Upper lobe of left lung (tissue), 6 donors: Measurements from ENCODE around the gene DGKA. TPM values are rescaled to one million over a fixed set of nuclear protein-coding genes. Genes with fewer than 3 reads are reported as not detected.

ENCODE experiments used
- ATAC-seq, 2 donors: fragments of 200-7000 bp; cut with Tn5 transposase; one replicate each; pipeline ENCODE4 v1.9.1; 2022; ENCODE audit warnings: mild to moderate bottlenecking in 2 of 2, moderate library complexity in 2 of 2; ENCODE audit not compliant: low FRiP score in 2 of 2
- DNase-seq, 2 donors: peaks; one replicate each; pipeline ENCODE4 v3.0.0-alpha.2; 2019 to 2020
- H3K27ac ChIP-seq, 4 donors: fragments of 200-600 bp; sonication (generic); one replicate each; pipeline ENCODE4 v1.5.1; 2016 to 2019
- H3K27me3 ChIP-seq, 4 donors: fragments of 200-600 bp; sonication (generic); one replicate each; pipeline ENCODE4 v1.5.1; 2017 to 2019
- H3K36me3 ChIP-seq, 4 donors: fragments of 200-600 bp; sonication (generic); one replicate each; pipeline ENCODE4 v1.5.1; 2016 to 2019
- H3K4me1 ChIP-seq, 4 donors: fragments of 200-600 bp; sonication (generic); one replicate each; pipeline ENCODE4 v1.5.1; 2018 to 2019
- H3K4me3 ChIP-seq, 4 donors: fragments of 200-600 bp; sonication (generic); one replicate each; pipeline ENCODE4 v1.5.1; 2017 to 2019; ENCODE audit warnings: mild to moderate bottlenecking in 2 of 4, moderate library complexity in 1 of 4
- H3K9me3 ChIP-seq, 4 donors: fragments of 200-600 bp; sonication (generic); one replicate each; pipeline ENCODE4 v1.5.1; 2018 to 2019
- EP300 ChIP-seq, 4 donors: sonication (generic); formaldehyde crosslinking; IDR thresholded peaks; one replicate each; pipeline ENCODE4 v1.5.1; 2017; ENCODE audit warnings: antibody characterized with exemption in 4 of 4, control low read depth in 2 of 4
- POLR2A ChIP-seq, 4 donors: fragments of 450-650 bp; IDR thresholded peaks; one replicate each; pipeline ENCODE4 v1.5.1; 2016 to 2017; ENCODE audit warnings: antibody characterized with exemption in 4 of 4, mild to moderate bottlenecking in 2 of 4
- POLR2AphosphoS5 ChIP-seq, 2 donors: sonication (generic); formaldehyde crosslinking; IDR thresholded peaks; one replicate each; pipeline ENCODE4 v1.5.1; 2017; ENCODE audit warnings: antibody characterized with exemption in 2 of 2
- WGBS, 2 donors: methylation state at CpG; one replicate each; pipeline ENCODE4 v1.1.5; 2017 to 2018; 5-methylcytosine and 5-hydroxymethylcytosine counted together
- total RNA-seq, 6 donors: library from RNA; depleted of rRNA in 4 of 6; stranded (reverse); fragments of >200 nt in 4 of 6; gene quantifications; one replicate each; pipeline versions ENCODE4 v1.1.0 to v1.2.1, GENCODE V29; 2016 to 2021
- TF ChIP-seq, protein P1 (sequence below), 6 experiments: fragments of 450-650 bp in 4 of 6; fragments of 200-600 bp in 2 of 6; sonication (generic) in 2 of 6; IDR thresholded peaks; one replicate each; pipeline ENCODE4 v1.5.1; 2016 to 2019; ENCODE audit warnings: antibody characterized with exemption in 6 of 6
- donor health status: DM: no; HTN: no; CAD: no; lungs with moderate emphysema.
- donor health status: DM: no; HTN: yes; CAD: no; lungs with severe emphysema.

The DGKA gene
- total RNA-seq, 6 donors from 2014 or later: 16.7 to 251 (median 37.3) TPM

DNA sequence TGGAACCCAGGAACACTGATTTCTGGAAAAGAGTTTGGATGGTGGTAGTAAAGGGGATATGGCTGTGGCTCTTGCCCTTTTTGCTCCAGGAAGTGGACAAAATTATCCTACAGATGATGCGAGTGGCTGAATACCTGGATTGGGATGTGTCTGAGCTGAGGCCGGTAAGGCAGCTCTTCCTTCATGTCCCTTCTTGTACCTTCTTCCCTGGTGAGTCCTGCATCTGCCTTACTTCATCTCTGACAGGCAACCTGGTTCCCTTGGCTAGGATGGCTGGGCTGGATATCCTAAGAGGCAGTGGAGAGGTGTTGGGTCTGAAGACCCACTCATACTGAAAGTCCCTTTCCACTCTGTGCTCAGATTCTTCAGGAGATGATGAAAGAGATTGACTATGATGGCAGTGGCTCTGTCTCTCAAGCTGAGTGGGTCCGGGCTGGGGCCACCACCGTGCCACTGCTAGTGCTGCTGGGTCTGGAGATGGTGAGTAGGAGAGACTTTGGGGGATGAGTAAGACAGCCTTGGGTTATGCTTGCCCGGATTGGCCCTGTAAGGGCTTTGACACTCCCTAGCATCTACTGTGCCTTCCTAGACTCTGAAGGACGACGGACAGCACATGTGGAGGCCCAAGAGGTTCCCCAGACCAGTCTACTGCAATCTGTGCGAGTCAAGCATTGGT is 8.0 kb downstream of the DGKA start:
- no peak overlapping the region for H3K27ac ChIP-seq
- DNase-seq: no peak

DNA sequence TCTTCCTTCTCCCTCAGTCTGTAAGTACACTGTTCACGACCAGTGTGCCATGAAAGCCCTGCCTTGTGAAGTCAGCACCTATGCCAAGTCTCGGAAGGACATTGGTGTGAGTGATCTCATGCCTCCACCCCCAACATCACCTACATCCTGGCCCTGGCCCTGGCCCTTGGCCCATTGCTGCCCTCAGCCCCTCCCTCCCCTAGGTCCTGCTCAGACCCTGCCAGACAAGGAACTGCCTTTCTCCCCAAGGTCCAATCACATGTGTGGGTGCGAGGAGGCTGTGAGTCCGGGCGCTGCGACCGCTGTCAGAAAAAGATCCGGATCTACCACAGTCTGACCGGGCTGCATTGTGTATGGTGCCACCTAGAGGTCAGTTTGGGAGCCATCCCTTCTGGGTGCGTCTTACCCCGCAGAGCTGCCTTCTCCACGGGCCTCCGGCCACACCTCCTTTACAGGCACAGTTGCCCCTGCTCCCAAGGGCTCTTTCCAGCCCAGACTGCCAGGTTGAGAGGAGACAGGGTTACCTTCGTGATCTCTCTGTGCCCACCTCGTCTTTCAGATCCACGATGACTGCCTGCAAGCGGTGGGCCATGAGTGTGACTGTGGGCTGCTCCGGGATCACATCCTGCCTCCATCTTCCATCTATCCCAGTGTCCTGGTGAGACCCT is 9.2 kb downstream of the DGKA start:
- 17 to 34% methylated on average over 9 to 18 of the region's 18 CpGs for WGBS, 2 donors
- Histone ChIP-seq H3K27me3 (no peaks in the 10 kb centered on the region), H3K4me1 (peaks cover 7 to 9% (median 8%) of the 10 kb centered on the region in 4 donors), H3K27ac (peak overlapping the region in 2 of 4 donors; percentile 31 to 45), H3K36me3 (peaks cover 0 to 56% (median 10%) of the 10 kb centered on the region in 4 donors), H3K4me3 (peak overlapping the region in 2 of 4 donors; percentile 17 to 24), H3K9me3 (no peaks in the 10 kb centered on the region)
- peak; percentile 94 to 96 for ATAC-seq
- no peak for TF ChIP-seq EP300 (IDR thresholded peaks at IDR 0.05)
- TF ChIP-seq, protein P1, sequence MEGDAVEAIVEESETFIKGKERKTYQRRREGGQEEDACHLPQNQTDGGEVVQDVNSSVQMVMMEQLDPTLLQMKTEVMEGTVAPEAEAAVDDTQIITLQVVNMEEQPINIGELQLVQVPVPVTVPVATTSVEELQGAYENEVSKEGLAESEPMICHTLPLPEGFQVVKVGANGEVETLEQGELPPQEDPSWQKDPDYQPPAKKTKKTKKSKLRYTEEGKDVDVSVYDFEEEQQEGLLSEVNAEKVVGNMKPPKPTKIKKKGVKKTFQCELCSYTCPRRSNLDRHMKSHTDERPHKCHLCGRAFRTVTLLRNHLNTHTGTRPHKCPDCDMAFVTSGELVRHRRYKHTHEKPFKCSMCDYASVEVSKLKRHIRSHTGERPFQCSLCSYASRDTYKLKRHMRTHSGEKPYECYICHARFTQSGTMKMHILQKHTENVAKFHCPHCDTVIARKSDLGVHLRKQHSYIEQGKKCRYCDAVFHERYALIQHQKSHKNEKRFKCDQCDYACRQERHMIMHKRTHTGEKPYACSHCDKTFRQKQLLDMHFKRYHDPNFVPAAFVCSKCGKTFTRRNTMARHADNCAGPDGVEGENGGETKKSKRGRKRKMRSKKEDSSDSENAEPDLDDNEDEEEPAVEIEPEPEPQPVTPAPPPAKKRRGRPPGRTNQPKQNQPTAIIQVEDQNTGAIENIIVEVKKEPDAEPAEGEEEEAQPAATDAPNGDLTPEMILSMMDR (IDR thresholded peaks at IDR 0.05): peak; percentile 85 to 93 (median 91)
- peak in 1 of 2 donors; percentile 54 for TF ChIP-seq POLR2AphosphoS5 (IDR thresholded peaks at IDR 0.05)
- no peak for TF ChIP-seq POLR2A (IDR thresholded peaks at IDR 0.05)
- DNase-seq: peak; percentile 80 to 92

More for the DNA sequence above, 8.0 kb downstream of the DGKA start:
- 95 to 96% methylated on average over 6 to 8 of the region's 8 CpGs for whole genome bisulfite sequencing, 2 donors
- Histone ChIP-seq H3K27me3 (no peaks in the 10 kb centered on the region), H3K36me3 (peaks cover 0 to 48% (median 8%) of the 10 kb centered on the region in 4 donors), H3K4me1 (peaks cover 7 to 17% (median 10%) of the 10 kb centered on the region in 4 donors), H3K9me3 (no peaks in the 10 kb centered on the region), H3K4me3 (no peak overlapping the region)
- TF ChIP-seq EP300 (IDR thresholded peaks at IDR 0.05) (no peak), POLR2AphosphoS5 (IDR thresholded peaks at IDR 0.05) (no peak), POLR2A (IDR thresholded peaks at IDR 0.05) (no peak)
- TF ChIP-seq, protein P1 (IDR thresholded peaks at IDR 0.05): no peak
- ATAC-seq: no peak

DNA sequence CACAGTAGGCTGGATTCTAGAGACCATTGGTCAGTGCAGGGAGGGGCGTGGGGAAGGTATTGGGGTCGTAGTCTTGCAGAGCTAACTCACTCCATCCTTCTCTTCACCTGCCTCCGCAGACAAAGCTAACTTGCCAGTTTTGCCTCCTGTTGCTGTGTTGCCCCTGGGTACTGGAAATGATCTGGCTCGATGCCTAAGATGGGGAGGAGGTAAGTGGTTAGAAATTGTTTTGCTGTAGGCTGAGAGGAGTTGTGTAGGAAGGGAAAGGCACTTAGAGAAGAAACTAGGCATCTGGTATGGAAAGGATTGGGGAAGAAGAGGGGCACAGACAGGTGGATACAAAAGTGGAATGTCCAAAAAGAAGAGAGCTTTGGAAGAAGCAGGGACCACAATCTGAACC is 11.1 kb downstream of the DGKA start:
- WGBS, 2 donors: 80 to 91% methylated on average over 4 of the region's 4 CpGs
- TF ChIP-seq, protein P1 (IDR thresholded peaks at IDR 0.05): no peak
- TF ChIP-seq POLR2AphosphoS5 (IDR thresholded peaks at IDR 0.05) (no peak), POLR2A (IDR thresholded peaks at IDR 0.05) (no peak), EP300 (IDR thresholded peaks at IDR 0.05) (no peak)
- H3K27me3 ChIP-seq: no peaks in the 10 kb centered on the region
- H3K9me3 ChIP-seq: no peaks in the 10 kb centered on the region
- no peak overlapping the region for H3K4me3 ChIP-seq
- no peak for ATAC-seq
- peaks cover 7 to 9% (median 8%) of the 10 kb centered on the region in 4 donors for H3K4me1 ChIP-seq
- DNase-seq: no peak
- peaks cover 0 to 64% (median 10%) of the 10 kb centered on the region in 4 donors for H3K36me3 ChIP-seq
- no peak overlapping the region for H3K27ac ChIP-seq

DNA sequence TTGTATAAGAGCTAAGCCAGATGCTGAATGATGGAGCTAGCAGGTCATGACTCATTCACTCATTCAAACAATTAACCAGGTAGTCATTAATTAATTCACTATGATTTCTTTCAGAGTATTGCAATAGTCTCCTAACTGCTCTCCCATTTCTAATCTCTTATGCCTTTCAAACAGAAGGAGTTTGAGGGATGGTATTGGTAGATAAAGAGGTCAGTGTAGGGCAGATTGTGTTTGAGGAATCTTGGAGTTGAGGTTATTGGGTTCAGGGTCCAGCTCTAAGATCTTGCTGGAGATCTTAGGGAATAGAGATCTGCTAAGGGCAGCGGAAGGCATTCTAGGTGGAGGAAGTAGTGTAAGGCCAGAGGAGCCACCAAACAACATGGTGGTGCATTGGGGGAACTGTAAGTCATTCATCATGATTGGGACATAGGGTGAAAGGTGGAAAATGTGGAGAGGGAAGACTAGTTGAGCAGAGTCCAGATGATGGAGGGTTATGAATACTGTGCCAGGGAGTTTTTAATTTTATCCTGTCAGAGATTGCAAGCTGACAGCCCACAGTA is 11.7 kb downstream of the DGKA start:
- no peaks in the 10 kb centered on the region for H3K27me3 ChIP-seq
- no peaks in the 10 kb centered on the region for H3K9me3 ChIP-seq
- ATAC-seq (no peak), DNase-seq (no peak)
- H3K4me3 ChIP-seq: no peak overlapping the region
- peaks cover 0 to 60% (median 10%) of the 10 kb centered on the region in 4 donors for H3K36me3 ChIP-seq
- WGBS, 2 donors: 100% methylated on average over 1 of the region's 1 CpG
- TF ChIP-seq, protein P1 (IDR thresholded peaks at IDR 0.05): no peak
- TF ChIP-seq EP300 (IDR thresholded peaks at IDR 0.05) (no peak), POLR2A (IDR thresholded peaks at IDR 0.05) (no peak), POLR2AphosphoS5 (IDR thresholded peaks at IDR 0.05) (no peak)
- peaks cover 7 to 9% (median 8%) of the 10 kb centered on the region in 4 donors for H3K4me1 ChIP-seq
- H3K27ac ChIP-seq: no peak overlapping the region
